Dedifferentiated amniotic fluid mesenchymal stem cell (primary cell): Measurements from ENCODE around the gene ERVH48-1.
"Not testable (repeated sequence)": the region's sequence is repeated elsewhere in the genome, so short reads cannot be mapped to it uniquely, and the experiment has no call there.

Experiments used
- DNase-seq: peaks from one replicate; pipeline ENCODE4 v3.0.0-alpha.2; 2016; ENCODE audit errors: extremely low spot score

ERVH48-1 gene

GRCh38 chr21:42908484-42908883, 16.9 kb downstream of the ERVH48-1 start:
- DNase-seq = not testable (repeated sequence)

DNA sequence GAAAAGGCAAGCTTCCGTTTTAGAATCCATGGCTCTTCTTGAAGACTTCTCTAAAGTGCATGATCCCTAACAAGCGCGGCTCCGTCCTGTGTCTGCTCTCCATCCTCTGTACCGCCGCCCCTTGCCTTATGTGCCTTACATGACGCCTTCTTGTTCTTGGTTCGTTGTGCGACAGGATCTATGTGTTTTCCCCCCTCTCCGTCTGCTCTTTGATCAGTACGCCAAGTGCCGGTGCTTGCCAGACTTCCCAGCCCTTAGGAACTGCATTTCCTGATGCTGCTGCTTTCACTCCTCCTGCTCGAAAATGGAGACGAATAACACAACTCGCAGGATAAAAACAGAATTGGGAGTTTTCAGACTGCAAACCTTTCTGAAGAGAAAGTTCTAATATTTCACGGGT, 19.2 kb downstream of the ERVH48-1 start:
- no peak for DNase-seq

DNA sequence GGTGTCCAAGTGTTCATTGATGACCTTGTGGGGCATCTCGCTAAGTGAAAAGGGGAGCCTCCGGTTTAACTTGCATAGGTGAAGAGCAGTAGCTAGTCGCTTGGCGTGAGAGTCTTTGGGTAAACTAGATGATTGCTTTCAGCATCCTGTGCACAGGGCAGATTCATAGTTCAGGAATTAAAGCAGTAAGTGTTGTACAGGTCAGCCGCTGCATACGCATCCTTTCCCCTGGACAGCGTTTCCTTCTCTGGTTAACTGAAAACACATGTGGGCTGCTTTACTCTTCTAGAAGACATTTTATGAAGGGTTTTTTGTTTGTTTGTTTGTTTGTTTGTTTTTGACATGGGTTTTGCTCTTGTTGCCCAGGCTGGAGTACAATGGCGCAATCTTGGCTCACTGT, 20.2 kb downstream of the ERVH48-1 start:
- no peak for DNase-seq

DNA sequence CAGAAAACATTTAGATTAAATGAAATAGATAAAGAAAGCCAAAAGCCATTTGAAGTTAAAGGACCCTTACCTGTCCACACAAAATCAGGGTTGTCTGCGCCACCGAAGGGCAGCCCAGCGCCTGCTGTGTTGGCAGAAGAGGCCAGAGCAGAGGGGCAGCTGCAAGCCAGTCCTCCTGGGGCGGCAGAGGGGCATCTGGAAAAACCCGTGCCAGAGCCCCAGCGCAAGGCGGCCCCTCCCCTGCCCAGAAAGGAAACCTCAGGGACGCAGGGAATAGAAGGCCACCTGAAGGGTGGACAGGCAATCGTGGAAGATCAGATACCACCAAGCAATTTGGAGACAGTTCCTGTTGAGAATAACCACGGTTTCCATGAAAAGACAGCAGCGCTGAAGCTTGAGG, 21.6 kb downstream of the ERVH48-1 start:
- no peak for DNase-seq

DNA sequence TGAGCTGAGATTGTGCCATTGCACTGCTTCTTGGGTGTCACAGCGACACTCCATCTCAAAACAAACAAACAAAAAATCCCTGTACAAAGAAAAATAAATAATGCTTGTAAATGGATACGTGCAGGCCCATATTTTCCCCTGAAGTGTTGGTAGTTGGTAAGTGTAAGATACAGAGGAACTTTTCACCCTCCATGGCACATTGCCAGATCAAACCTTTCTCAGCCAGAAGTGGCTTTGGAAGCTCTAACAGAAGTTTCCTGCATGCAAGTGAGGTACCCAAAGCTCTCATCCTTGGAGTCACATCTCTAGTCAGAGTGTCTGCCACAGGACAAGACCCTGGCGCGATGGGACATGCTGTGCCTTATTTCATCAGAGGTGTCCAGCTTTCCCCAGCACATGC, 25.0 kb downstream of the ERVH48-1 start:
- no peak for DNase-seq

GRCh38 chr21:42892931-42893755, 32.3 kb downstream of the ERVH48-1 start, which contains the start of gene NDUFV3:
TSS of gene NDUFV3 (plus strand) at chr21:42893309. CDS start at chr21:42893334, 25 bp downstream.
- peak; percentile 98 for DNase-seq

DNA sequence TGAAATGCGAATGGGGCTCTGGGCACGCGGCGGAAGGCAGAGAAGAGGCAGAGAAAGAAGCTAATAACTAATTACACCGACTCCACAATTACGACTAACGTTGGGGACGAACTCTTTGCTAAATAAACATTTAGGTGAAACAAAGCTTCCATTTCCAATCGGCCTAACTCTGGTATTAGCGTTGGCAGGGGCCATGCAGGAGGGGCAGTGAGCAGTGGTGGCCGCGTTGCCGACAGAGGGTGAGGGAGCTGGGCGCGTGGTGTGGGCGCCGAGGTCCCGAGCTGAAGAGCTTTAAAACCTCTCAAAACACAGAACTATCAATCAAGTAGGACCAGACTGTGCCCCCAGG, 32.9 kb downstream of the ERVH48-1 start:
- DNase-seq = no peak

- no peak for DNase-seq
Observed at GRCh38 chr21:42887326-42887725, 38.1 kb downstream of the ERVH48-1 start.

- DNase-seq = no peak
Observed at GRCh38 chr21:42883921-42884320, 41.5 kb downstream of the ERVH48-1 start.

DNA sequence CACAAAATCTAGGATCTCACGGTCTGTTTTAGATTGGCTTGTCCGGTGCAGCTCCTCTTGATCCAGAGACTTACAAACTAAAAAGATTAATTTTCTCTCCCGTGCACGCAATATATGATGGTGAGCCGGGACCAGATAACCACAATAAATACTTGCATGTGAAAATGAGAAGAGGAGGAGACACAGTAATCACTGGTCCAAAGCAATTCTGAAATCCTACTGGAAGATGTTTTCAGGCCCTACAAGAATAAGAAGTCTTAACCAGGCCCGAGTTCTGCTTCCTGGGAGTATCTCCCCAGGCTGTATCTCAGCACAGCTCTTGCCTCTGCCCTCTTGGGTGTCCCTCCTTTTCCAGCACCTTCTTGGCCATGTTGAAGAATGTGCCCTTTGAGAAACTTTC, 45.1 kb downstream of the ERVH48-1 start:
- DNase-seq = no peak

DNA sequence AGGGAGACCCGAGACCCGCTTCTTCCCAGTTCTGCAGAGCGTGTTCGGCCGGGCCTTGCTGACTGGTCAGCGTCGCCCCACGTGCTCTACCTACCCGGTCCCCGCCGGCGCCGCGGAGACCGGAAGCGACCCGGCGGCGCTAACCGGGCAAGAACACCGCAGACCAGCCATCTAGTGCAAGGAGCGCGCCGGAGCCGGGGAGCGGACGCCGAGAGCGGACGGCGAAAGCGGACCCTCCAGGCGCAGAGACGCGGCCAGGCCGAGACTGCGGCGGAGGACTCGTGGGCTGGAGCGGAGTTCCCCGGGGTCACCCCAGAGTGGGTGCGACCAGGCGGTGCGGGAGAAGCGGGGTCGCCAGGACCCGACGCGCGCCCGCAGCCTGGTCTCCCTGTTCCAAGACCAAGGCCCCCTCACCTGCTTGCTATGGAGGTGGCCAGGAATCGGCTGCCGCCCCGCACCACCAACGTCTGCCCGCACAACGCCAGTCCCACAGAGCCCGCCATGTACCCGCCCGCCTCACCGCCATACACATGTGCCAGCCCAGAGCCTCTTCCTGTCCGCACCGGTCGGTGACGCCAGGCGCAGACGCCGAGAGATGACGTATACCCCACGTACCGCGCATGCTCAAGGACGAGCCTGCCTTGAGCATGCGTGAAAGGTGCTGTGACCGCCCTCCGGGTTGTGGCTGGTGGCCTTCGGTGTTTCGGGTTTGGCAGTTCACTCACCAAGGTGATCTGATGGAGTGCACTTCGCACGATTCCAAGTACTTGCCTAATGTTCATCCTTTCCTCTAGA, 46.2 kb downstream of the ERVH48-1 start, which contains the start of gene WDR4:
WDR4 (minus strand) TSS at position 547 of the 795 bp plus-strand sequence; CDS start at position 503, 44 bp downstream.
- DNase-seq = peak; percentile 98

- no peak for DNase-seq
Observed at GRCh38 chr21:42878678-42878992, 46.8 kb downstream of the ERVH48-1 start.

DNA sequence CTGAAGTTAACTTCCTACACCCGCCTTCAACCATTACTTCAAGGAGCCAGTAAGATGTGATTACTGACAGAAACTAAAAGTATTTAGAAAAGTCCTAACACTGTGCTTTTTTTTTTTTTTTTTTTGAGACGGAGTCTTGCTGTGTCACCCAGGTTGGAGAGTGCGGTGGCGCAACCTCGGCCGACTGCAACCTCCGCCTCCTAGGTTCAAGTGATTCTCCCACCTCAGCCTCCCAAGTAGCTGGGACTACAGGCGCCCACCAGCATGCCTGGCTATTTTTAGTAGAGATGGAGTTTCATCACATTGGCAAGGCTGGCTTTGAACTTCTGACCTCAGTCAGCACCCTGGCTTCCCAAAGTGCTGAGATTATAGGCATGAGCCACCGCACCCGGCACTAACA, 49.6 kb downstream of the ERVH48-1 start:
- DNase-seq = not testable (repeated sequence)

- no peak for DNase-seq
Observed at GRCh38 chr21:42873096-42873495, 52.3 kb downstream of the ERVH48-1 start.

DNA sequence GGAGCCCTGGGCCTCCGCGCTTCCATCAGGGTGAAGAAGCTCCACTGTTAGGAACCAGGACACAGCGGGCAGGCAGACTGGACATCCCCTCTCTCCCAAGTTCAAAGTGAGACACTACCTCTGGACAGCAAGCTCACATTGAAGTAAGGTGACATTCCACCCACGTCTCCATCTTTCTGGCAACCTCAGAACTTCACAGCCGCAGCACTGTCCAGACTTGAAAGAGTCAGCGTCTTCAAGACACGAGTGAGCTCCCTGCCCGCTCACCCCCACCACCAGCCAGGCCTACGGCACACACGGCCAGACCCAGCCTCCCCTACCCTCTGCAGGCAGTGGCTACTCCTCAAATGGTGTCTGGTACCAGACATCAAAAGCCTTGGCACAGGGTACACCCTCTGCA, 57.2 kb downstream of the ERVH48-1 start:
- DNase-seq = no peak
